A549 (cell line): ENCODE measurements around the gene MYRFL. TPM values are rescaled to one million over a fixed set of nuclear protein-coding genes. Genes with fewer than 3 reads are reported as not detected.
A peak's percentile ranks its signal among the peaks of the same experiment; 100 is the strongest.

Experiments used
- ATAC-seq, 2 experiments: fragments of 200-7000 bp in 1 of 2; fragments of >200 bp in 1 of 2; cut with Nextera tagmentation in 1 of 2; cut with Tn5 transposase in 1 of 2; 3 replicates each; pipeline versions ENCODE4 v1.8.0 to v1.9.1; 2018 to 2020; ENCODE audit warnings: mild to moderate bottlenecking in 1 of 2, moderate library complexity in 1 of 2
- CTCF ChIA-PET: fragments of 300-600 bp; sonication (Branson Sonifier 250); formaldehyde crosslinking; extraction: SDS; loops from one replicate; lab custom pipeline; 2021; ENCODE audit warnings: antibody characterized with exemption, inconsistent platforms; lab: Yijun Ruan, JAX
- POLR2A ChIA-PET: fragments of 350-600 bp; formaldehyde crosslinking; extraction: SDS; loops from one replicate; lab custom pipeline; 2021; ENCODE audit warnings: antibody characterized with exemption, inconsistent platforms; lab: Yijun Ruan, JAX
- DNase-seq, 2 experiments: peaks; one replicate each; pipeline versions ENCODE4 v3.0.0 to v3.0.0-alpha.2; 2011 to 2016; ENCODE audit warnings: low read depth in 1 of 2, low spot score in 1 of 2
- FAIRE-seq: peaks from 2 replicates; lab custom pipeline; 2011; peaks lifted over from hg19 to GRCh38; lab: Jason Lieb, UNC
- H3K27ac ChIP-seq, 2 experiments: fragments of >200 bp; sonication (Bioruptor Twin); formaldehyde crosslinking; 3 replicates each; pipeline ENCODE4 v1.5.1; 2016 to 2017
- H3K4me1 ChIP-seq: fragments of >200 bp; sonication (Bioruptor Twin); formaldehyde crosslinking; 3 replicates; pipeline ENCODE4 v1.6.1; 2016
- H3K4me2 ChIP-seq: fragments of >200 bp; sonication (Bioruptor Twin); formaldehyde crosslinking; 3 replicates; pipeline ENCODE4 v1.6.1; 2016
- H3K4me3 ChIP-seq: fragments of >200 bp; sonication (Bioruptor Twin); formaldehyde crosslinking; 3 replicates; pipeline ENCODE4 v1.5.1; 2016
- H3K9me3 ChIP-seq: fragments of >200 bp; sonication (Bioruptor Twin); formaldehyde crosslinking; 3 replicates; pipeline ENCODE4 v1.6.1; 2016
- CBX2 ChIP-seq: fragments of 200-600 bp; sonication (generic); IDR thresholded peaks from 2 replicates; pipeline ENCODE4 v1.6.1; 2016; ENCODE audit warnings: low read depth, mild to moderate bottlenecking, borderline replicate concordance
- CBX8 ChIP-seq: fragments of 200-600 bp; sonication (generic); IDR thresholded peaks from 2 replicates; pipeline ENCODE4 v1.6.1; 2016
- CEBPB ChIP-seq, 2 experiments: fragments of >200 bp in 1 of 2; sonication (Bioruptor Twin) in 1 of 2; formaldehyde crosslinking in 1 of 2; IDR thresholded peaks; 2 replicates each; pipeline ENCODE4 v1.6.1; 2012 to 2016
- EHMT2 ChIP-seq: fragments of 200-600 bp; sonication (generic); IDR thresholded peaks from 2 replicates; pipeline ENCODE4 v1.6.1; 2016; ENCODE audit warnings: antibody characterized with exemption, low read depth, mild to moderate bottlenecking, moderate library complexity
- FOSB ChIP-seq: fragments of 250-450 bp; sonication (Bioruptor Pico); IDR thresholded peaks from 2 replicates; pipeline ENCODE4 v1.5.0; 2020; ENCODE audit warnings: mild to moderate bottlenecking, moderate library complexity
- FOSL2 ChIP-seq, 2 experiments: fragments of 450-650 bp in 1 of 2; fragments of >200 bp in 1 of 2; sonication (Bioruptor Twin) in 1 of 2; formaldehyde crosslinking; IDR thresholded peaks; 2 replicates each; pipeline versions ENCODE4 v1.5.0 to v1.6.1; 2016 to 2020; ENCODE audit warnings: mild to moderate bottlenecking in 1 of 2, moderate library complexity in 1 of 2
- HEYL ChIP-seq: fragments of 250-450 bp; sonication (Bioruptor Pico); IDR thresholded peaks from 2 replicates; pipeline ENCODE4 v1.8.0; 2021; ENCODE audit warnings: mild to moderate bottlenecking, moderate library complexity
- JUNB ChIP-seq: fragments of >200 bp; sonication (Bioruptor Twin); formaldehyde crosslinking; IDR thresholded peaks from 2 replicates; pipeline ENCODE4 v1.6.1; 2016
- KDM1A ChIP-seq: fragments of 200-600 bp; sonication (generic); IDR thresholded peaks from 2 replicates; pipeline ENCODE4 v1.6.1; 2016; ENCODE audit warnings: low read depth, mild to moderate bottlenecking
- MAFK ChIP-seq: fragments of 450-650 bp; IDR thresholded peaks from 2 replicates; pipeline ENCODE4 v1.6.1; 2014; ENCODE audit not compliant: partially characterized antibody
- NPAS2 ChIP-seq: fragments of 250-450 bp; sonication (Bioruptor Pico); IDR thresholded peaks from 2 replicates; pipeline ENCODE4 v1.8.0; 2022; ENCODE audit warnings: mild to moderate bottlenecking, moderate library complexity, borderline replicate concordance
- PHF8 ChIP-seq: fragments of 200-600 bp; sonication (generic); IDR thresholded peaks from 2 replicates; pipeline ENCODE4 v1.6.1; 2016; ENCODE audit warnings: low read depth, mild to moderate bottlenecking, antibody characterized with exemption, moderate library complexity, borderline replicate concordance
- POLR2AphosphoS2 ChIP-seq: conservative IDR thresholded peaks from 2 replicates; pipeline ENCODE4 v1.6.1; 2012; ENCODE audit warnings: low read length, improper control_type of control experiment, inconsistent platforms
- RARB ChIP-seq: fragments of 250-450 bp; sonication (Bioruptor Pico); IDR thresholded peaks from 2 replicates; pipeline ENCODE4 v1.8.0; 2021; ENCODE audit warnings: mild to moderate bottlenecking, moderate library complexity
- RNF2 ChIP-seq: fragments of 200-600 bp; sonication (generic); IDR thresholded peaks from 2 replicates; pipeline ENCODE4 v1.6.1; 2016; ENCODE audit warnings: low read depth, mild to moderate bottlenecking, antibody characterized with exemption, moderate library complexity, borderline replicate concordance
- SREBF2 ChIP-seq: fragments of 450-650 bp; IDR thresholded peaks from 2 replicates; pipeline ENCODE4 v1.6.1; 2014; ENCODE audit warnings: mild to moderate bottlenecking, moderate library complexity
- WGBS: methylation state at CpG from one replicate; pipeline ENCODE4 v1.1.6; 2017; ENCODE audit errors: missing lambda C conversion rate; 5-methylcytosine and 5-hydroxymethylcytosine counted together
- polyA plus RNA-seq, 4 experiments: library from polyadenylated mRNA; depleted of rRNA in 3 of 4; stranded (reverse); fragments of >200 nt; fragmentation: RNase III in 1 of 4; extraction: RNeasy Plus Mini Kit Qiagen cat#74134 plus additional on column Dnase treatment in 1 of 4; gene quantifications; 2 replicates in 3 of 4; 3 replicates in 1 of 4; pipeline ENCODE4 v1.2.3, GENCODE V29; 2011 to 2017
- TF ChIP-seq, protein P1 (sequence below): fragments of 250-450 bp; sonication (Bioruptor Pico); IDR thresholded peaks from 2 replicates; pipeline ENCODE4 v1.5.0; 2021; ENCODE audit warnings: mild to moderate bottlenecking, moderate library complexity, borderline replicate concordance
- TF ChIP-seq, protein P2 (sequence below): fragments of 200-600 bp; sonication (generic); IDR thresholded peaks from 2 replicates; pipeline ENCODE4 v1.6.1; 2016; ENCODE audit warnings: antibody characterized with exemption, mild to moderate bottlenecking, moderate library complexity
- TF ChIP-seq, protein P3 (sequence below): fragments of 450-650 bp; IDR thresholded peaks from 2 replicates; pipeline ENCODE4 v1.6.1; 2014; ENCODE audit warnings: antibody characterized with exemption
- TF ChIP-seq, protein P4 (sequence below): IDR thresholded peaks from 2 replicates; pipeline ENCODE4 v1.6.1; 2012
- TF ChIP-seq, protein P5 (sequence below): fragments of 250-450 bp; sonication (Bioruptor Pico); IDR thresholded peaks from 2 replicates; pipeline ENCODE4 v1.5.0; 2020; ENCODE audit warnings: low read depth, mild to moderate bottlenecking, moderate library complexity

MYRFL gene
- polyA plus RNA-seq, 2 of the 4 experiments (the other 2 are of a cell fraction): 0.04 TPM; not detected in 1

DNA sequence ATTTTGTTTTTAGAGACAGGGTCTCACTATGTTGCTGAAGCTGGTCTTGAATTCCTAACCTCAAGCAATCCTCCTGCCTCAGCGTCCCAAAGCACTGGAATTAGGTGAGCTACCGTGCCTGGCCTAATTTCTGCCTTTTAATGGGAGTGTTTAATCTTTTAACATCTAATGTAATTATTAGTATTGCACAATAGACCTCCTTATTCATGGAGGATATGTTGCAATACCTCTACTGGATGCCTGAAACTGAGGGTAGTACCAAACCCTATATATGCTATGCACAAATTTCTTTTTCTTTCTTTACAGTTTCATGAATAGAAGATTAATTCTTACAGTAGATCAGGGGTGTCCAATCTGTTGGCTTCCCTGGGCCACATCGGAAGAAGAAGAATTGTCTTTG is 47.8 kb downstream of the MYRFL start:
- H3K4me2 ChIP-seq: no peak overlapping the region
- H3K9me3 ChIP-seq: no peaks in the 10 kb centered on the region
- TF ChIP-seq CEBPB (IDR thresholded peaks at IDR 0.05) (peak; percentile 64 to 77; a peak in 3 of 4 replicates), HEYL (no peak), EHMT2 (no peak)
- TF ChIP-seq, protein P1, sequence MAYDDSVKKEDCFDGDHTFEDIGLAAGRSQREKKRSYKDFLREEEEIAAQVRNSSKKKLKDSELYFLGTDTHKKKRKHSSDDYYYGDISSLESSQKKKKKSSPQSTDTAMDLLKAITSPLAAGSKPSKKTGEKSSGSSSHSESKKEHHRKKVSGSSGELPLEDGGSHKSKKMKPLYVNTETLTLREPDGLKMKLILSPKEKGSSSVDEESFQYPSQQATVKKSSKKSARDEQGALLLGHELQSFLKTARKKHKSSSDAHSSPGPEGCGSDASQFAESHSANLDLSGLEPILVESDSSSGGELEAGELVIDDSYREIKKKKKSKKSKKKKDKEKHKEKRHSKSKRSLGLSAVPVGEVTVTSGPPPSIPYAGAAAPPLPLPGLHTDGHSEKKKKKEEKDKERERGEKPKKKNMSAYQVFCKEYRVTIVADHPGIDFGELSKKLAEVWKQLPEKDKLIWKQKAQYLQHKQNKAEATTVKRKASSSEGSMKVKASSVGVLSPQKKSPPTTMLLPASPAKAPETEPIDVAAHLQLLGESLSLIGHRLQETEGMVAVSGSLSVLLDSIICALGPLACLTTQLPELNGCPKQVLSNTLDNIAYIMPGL: no peak
- TF ChIP-seq, all 56 proteins: peak for 1
- H3K27ac ChIP-seq: no peak overlapping the region
- ChIA-PET POLR2A (no interaction called here), CTCF (interaction anchor here (1.1 kb wide), 1 partner anchor 704 kb away, joined by 4 read pairs; no protein-coding TSS in a partner anchor)
- H3K4me3 ChIP-seq: no peak overlapping the region
- ATAC-seq: no peak
- no peak for DNase-seq
- FAIRE-seq: no peak
- WGBS: 11% methylated on average over 3 of the region's 3 CpGs
- no peaks in the 10 kb centered on the region for H3K4me1 ChIP-seq

DNA sequence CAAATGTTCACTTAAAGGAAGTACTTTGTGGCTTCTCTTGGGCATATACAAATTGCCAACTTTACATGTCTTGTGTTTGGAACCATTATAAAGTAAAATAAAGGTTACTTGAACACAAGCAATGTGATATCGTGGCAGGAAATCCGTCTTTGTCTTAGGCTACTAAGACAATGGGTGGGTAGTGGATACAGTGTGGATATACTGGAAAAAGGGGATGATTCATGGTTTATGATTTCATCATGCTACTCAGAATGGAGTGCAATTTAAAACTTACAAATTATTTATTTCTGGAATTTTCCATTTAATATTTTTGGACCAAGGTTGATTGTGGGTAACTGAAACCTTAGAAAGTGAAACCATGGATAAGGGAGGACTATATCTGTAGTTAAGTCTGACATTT is 48.4 kb downstream of the MYRFL start:
- H3K27ac ChIP-seq: no peak overlapping the region
- no peaks in the 10 kb centered on the region for H3K4me1 ChIP-seq
- no peak overlapping the region for H3K4me3 ChIP-seq
- WGBS: 66% methylated on average over 2 of the region's 2 CpGs
- ChIA-PET CTCF (interaction anchor here (1.1 kb wide), 1 partner anchor 704 kb away, joined by 4 read pairs; no protein-coding TSS in a partner anchor), POLR2A (no interaction called here)
- TF ChIP-seq PHF8: no peak
- TF ChIP-seq KDM1A: no peak
- TF ChIP-seq SREBF2: no peak
- H3K4me2 ChIP-seq: no peak overlapping the region
- FAIRE-seq: no peak
- no peak for ATAC-seq
- no peaks in the 10 kb centered on the region for H3K9me3 ChIP-seq
- no peak for DNase-seq

DNA sequence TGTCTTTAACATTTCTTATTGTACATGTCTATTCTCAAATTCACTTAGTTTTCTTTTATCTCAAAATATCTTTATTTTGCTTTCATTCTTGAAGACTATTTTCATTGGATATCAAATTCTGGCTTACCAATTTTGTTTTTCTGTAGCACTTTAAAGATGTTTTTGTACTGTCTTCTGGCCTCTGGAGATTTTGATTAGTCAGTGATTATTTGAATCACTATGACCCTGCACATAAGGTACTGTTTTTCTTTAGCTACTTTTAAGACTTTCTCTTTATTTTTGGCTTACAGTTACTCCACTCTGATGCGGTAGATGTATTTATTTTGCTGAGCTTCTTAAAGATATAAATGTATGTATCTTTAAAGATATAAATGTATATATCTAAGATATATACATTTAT is 49.6 kb downstream of the MYRFL start:
- WGBS: 81% methylated on average over 1 of the region's 1 CpG
- POLR2A ChIA-PET: no interaction called here
- H3K4me1 ChIP-seq: 0 out of 3 replicates have a peak, but pooled peaks cover 4% of the 10 kb centered on the region
- H3K4me2 ChIP-seq: no peak overlapping the region
- CTCF ChIA-PET: no interaction called here
- no peak overlapping the region for H3K27ac ChIP-seq
- DNase-seq: no peak
- FAIRE-seq: no peak
- TF ChIP-seq, protein P2, sequence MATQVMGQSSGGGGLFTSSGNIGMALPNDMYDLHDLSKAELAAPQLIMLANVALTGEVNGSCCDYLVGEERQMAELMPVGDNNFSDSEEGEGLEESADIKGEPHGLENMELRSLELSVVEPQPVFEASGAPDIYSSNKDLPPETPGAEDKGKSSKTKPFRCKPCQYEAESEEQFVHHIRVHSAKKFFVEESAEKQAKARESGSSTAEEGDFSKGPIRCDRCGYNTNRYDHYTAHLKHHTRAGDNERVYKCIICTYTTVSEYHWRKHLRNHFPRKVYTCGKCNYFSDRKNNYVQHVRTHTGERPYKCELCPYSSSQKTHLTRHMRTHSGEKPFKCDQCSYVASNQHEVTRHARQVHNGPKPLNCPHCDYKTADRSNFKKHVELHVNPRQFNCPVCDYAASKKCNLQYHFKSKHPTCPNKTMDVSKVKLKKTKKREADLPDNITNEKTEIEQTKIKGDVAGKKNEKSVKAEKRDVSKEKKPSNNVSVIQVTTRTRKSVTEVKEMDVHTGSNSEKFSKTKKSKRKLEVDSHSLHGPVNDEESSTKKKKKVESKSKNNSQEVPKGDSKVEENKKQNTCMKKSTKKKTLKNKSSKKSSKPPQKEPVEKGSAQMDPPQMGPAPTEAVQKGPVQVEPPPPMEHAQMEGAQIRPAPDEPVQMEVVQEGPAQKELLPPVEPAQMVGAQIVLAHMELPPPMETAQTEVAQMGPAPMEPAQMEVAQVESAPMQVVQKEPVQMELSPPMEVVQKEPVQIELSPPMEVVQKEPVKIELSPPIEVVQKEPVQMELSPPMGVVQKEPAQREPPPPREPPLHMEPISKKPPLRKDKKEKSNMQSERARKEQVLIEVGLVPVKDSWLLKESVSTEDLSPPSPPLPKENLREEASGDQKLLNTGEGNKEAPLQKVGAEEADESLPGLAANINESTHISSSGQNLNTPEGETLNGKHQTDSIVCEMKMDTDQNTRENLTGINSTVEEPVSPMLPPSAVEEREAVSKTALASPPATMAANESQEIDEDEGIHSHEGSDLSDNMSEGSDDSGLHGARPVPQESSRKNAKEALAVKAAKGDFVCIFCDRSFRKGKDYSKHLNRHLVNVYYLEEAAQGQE: no peak
- TF ChIP-seq HEYL: no peak
- TF ChIP-seq, protein P3, sequence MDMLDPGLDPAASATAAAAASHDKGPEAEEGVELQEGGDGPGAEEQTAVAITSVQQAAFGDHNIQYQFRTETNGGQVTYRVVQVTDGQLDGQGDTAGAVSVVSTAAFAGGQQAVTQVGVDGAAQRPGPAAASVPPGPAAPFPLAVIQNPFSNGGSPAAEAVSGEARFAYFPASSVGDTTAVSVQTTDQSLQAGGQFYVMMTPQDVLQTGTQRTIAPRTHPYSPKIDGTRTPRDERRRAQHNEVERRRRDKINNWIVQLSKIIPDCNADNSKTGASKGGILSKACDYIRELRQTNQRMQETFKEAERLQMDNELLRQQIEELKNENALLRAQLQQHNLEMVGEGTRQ: no peak
- TF ChIP-seq, protein P4, sequence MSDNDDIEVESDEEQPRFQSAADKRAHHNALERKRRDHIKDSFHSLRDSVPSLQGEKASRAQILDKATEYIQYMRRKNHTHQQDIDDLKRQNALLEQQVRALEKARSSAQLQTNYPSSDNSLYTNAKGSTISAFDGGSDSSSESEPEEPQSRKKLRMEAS: no peak
- TF ChIP-seq FOSB: no peak
- TF ChIP-seq MAFK: peak; percentile 12
- no peak for ATAC-seq
- H3K9me3 ChIP-seq: no peaks in the 10 kb centered on the region
- H3K4me3 ChIP-seq: no peak overlapping the region

DNA sequence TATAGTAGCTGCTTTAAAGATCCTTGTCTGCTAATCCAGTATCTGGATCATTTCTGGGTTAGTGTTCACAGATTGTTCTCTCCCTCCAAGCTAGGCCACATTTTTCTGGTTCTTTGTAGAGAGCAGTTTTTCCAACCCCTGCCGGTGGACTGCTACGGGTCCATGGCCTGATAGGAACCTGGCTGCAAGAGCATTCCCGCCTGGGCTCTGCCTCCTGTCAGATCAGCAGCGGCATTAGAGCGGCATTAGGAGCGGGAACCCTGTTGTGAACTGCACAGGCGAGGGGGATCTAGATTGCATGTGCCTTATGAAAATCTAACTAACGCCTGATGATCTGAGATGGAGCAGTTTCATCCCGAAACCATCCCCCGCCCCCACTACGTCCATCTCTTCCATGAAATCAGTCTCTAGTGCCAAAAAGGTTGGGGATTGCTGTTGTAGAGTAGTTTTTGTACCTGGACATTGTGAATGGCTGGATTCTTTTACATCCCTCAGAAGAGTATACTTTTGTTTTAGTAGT is 50.4 kb downstream of the MYRFL start:
- FAIRE-seq (no peak), ATAC-seq (no peak), DNase-seq (no peak)
- H3K4me3 ChIP-seq: no peak overlapping the region
- TF ChIP-seq JUNB (no peak), CBX8 (no peak), RNF2 (no peak), CBX2 (no peak), POLR2AphosphoS2 (no peak), EHMT2 (no peak), RARB (no peak), NPAS2 (CRISPR knock-in tag) (no peak), FOSL2 (IDR thresholded peaks at IDR 0.05) (no peak), FOSL2 (CRISPR knock-in tag; IDR thresholded peaks at IDR 0.05) (no peak), SREBF2 (no peak)
- TF ChIP-seq, protein P5, sequence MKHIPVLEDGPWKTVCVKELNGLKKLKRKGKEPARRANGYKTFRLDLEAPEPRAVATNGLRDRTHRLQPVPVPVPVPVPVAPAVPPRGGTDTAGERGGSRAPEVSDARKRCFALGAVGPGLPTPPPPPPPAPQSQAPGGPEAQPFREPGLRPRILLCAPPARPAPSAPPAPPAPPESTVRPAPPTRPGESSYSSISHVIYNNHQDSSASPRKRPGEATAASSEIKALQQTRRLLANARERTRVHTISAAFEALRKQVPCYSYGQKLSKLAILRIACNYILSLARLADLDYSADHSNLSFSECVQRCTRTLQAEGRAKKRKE (CRISPR knock-in tag): no peak
- TF ChIP-seq, protein P3: no peak
- no peak overlapping the region for H3K4me2 ChIP-seq
- no peak overlapping the region for H3K27ac ChIP-seq
- H3K4me1 ChIP-seq: 0 out of 3 replicates have a peak, but pooled peaks cover 4% of the 10 kb centered on the region
- CTCF ChIA-PET: no interaction called here
- H3K9me3 ChIP-seq: no peaks in the 10 kb centered on the region
- POLR2A ChIA-PET: no interaction called here
- 72% methylated on average over 11 of the region's 11 CpGs for WGBS
